ENCODE results near the gene SPART. TPM values are rescaled to one million over a fixed set of nuclear protein-coding genes. Genes with fewer than 3 reads are reported as not detected.
"Not testable (repeated sequence)": the region's sequence is repeated elsewhere in the genome, so short reads cannot be mapped to it uniquely, and the experiment has no call there.

SPART gene
- total RNA-seq, 1 donor from 2014 or later: 88.5 TPM

- peaks cover 40% of the 10 kb centered on the region for H3K36me3 Mint-ChIP-seq
- H3K4me1 Mint-ChIP-seq: peaks cover 6% of the 10 kb centered on the region
- no peaks in the 10 kb centered on the region for H3K27me3 Mint-ChIP-seq (ENCODE audit: low read depth)
- TF ChIP-seq, protein P1, sequence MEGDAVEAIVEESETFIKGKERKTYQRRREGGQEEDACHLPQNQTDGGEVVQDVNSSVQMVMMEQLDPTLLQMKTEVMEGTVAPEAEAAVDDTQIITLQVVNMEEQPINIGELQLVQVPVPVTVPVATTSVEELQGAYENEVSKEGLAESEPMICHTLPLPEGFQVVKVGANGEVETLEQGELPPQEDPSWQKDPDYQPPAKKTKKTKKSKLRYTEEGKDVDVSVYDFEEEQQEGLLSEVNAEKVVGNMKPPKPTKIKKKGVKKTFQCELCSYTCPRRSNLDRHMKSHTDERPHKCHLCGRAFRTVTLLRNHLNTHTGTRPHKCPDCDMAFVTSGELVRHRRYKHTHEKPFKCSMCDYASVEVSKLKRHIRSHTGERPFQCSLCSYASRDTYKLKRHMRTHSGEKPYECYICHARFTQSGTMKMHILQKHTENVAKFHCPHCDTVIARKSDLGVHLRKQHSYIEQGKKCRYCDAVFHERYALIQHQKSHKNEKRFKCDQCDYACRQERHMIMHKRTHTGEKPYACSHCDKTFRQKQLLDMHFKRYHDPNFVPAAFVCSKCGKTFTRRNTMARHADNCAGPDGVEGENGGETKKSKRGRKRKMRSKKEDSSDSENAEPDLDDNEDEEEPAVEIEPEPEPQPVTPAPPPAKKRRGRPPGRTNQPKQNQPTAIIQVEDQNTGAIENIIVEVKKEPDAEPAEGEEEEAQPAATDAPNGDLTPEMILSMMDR (IDR thresholded peaks at IDR 0.05; ENCODE audit: unreplicated experiment): no peak
- H3K27ac Mint-ChIP-seq: no peak overlapping the region
- no peak for DNase-seq (ENCODE audit: low spot score in 2 of 2, unreplicated experiment in 2 of 2)
- H3K9me3 Mint-ChIP-seq: no peaks in the 10 kb centered on the region
- no peak overlapping the region for H3K4me3 Mint-ChIP-seq
Measured at GRCh38 chr13:36328821-36329220, 17.4 kb downstream of the SPART start.

GRCh38 chr13:36325912-36326311 is 20.3 kb downstream of the SPART start:
- H3K27ac Mint-ChIP-seq: no peak overlapping the region
- peaks cover 4% of the 10 kb centered on the region for H3K4me1 Mint-ChIP-seq
- no peak overlapping the region for H3K4me3 Mint-ChIP-seq
- no peaks in the 10 kb centered on the region for H3K27me3 Mint-ChIP-seq (ENCODE audit: low read depth)
- H3K9me3 Mint-ChIP-seq: no peaks in the 10 kb centered on the region
- DNase-seq (ENCODE audit: low spot score in 2 of 2, unreplicated experiment in 2 of 2): no peak
- H3K36me3 Mint-ChIP-seq: peaks cover 53% of the 10 kb centered on the region
- TF ChIP-seq, protein P1 (IDR thresholded peaks at IDR 0.05; ENCODE audit: unreplicated experiment): no peak

DNA sequence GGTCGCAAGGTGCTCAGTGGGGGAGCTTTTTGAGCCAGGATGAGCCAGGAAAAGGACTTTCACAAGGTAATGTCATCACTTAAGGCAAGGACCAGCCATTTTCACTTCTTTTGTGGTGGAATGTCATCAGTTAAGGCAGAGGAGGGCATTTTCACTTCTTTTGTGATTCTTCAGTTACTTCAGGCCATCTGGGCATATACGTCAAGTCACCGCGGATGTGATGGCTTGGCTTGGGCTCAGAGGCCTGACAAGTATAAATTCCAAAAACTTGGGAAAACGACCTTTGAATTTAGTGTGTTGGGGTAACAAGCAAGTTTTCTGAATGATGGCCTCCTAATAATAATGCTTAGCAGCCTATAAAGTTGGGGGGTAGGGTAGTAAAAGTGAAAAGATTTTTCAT is 21.3 kb downstream of the SPART start:
- not testable (repeated sequence) for H3K4me1 Mint-ChIP-seq; H3K27me3 Mint-ChIP-seq (ENCODE audit: low read depth); H3K9me3 Mint-ChIP-seq; H3K27ac Mint-ChIP-seq; H3K4me3 Mint-ChIP-seq; DNase-seq (ENCODE audit: low spot score in 2 of 2, unreplicated experiment in 2 of 2)
- H3K36me3 Mint-ChIP-seq: peaks cover 56% of the 10 kb centered on the region

GRCh38 chr13:36323951-36324566 is 22.1 kb downstream of the SPART start:
- no peaks in the 10 kb centered on the region for H3K9me3 Mint-ChIP-seq
- TF ChIP-seq, protein P1 (IDR thresholded peaks at IDR 0.05; ENCODE audit: unreplicated experiment): no peak
- peaks cover 63% of the 10 kb centered on the region for H3K36me3 Mint-ChIP-seq
- no peaks in the 10 kb centered on the region for H3K4me1 Mint-ChIP-seq
- no peak overlapping the region for H3K4me3 Mint-ChIP-seq
- no peaks in the 10 kb centered on the region for H3K27me3 Mint-ChIP-seq (ENCODE audit: low read depth)
- DNase-seq (ENCODE audit: low spot score in 2 of 2, unreplicated experiment in 2 of 2): no peak
- H3K27ac Mint-ChIP-seq: no peak overlapping the region

- H3K27ac Mint-ChIP-seq: no peak overlapping the region
- TF ChIP-seq, protein P1 (IDR thresholded peaks at IDR 0.05; ENCODE audit: unreplicated experiment): no peak
Measured at GRCh38 chr13:36323408-36323807, 22.8 kb downstream of the SPART start.

DNA sequence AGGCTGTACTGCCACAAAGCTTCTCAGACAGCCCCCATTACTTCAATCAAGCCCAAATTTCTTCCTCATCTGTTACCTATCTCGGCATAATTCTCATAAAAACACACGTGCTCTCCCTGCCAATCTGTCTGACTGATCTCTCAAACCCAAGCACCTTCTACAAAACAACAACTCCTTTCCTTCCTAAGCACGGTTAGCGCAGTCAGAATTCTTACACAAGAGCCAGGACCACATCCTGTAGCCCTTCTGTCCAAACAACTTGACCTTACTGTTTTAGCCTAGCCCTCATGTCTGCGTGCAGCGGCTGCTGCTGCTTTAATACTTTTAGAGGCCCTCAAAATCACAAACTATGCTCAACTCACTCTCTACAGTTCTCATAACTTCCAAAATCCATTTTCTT is 26.4 kb downstream of the SPART start:
- not testable (repeated sequence) for DNase-seq (ENCODE audit: low spot score in 2 of 2, unreplicated experiment in 2 of 2); H3K27ac Mint-ChIP-seq; H3K9me3 Mint-ChIP-seq; H3K4me1 Mint-ChIP-seq; H3K27me3 Mint-ChIP-seq (ENCODE audit: low read depth); H3K4me3 Mint-ChIP-seq
- peaks cover 66% of the 10 kb centered on the region for H3K36me3 Mint-ChIP-seq

More at GRCh38 chr13:36323408-36323807, 22.8 kb downstream of the SPART start:
- no peaks in the 10 kb centered on the region for H3K27me3 Mint-ChIP-seq (ENCODE audit: low read depth)
- peaks cover 59% of the 10 kb centered on the region for H3K36me3 Mint-ChIP-seq
- no peaks in the 10 kb centered on the region for H3K4me1 Mint-ChIP-seq
- DNase-seq (ENCODE audit: low spot score in 2 of 2, unreplicated experiment in 2 of 2): no peak
- H3K4me3 Mint-ChIP-seq: no peak overlapping the region
- no peaks in the 10 kb centered on the region for H3K9me3 Mint-ChIP-seq
